Natural killer cell treated with Interleukin-12 subunit alpha and Interleukin-12 subunit beta and Interleukin-15 and Interleukin-18, amount 100 ng/mL, for 72 hours (primary cell): ENCODE results near the gene TSHR. TPM values are rescaled to one million over a fixed set of nuclear protein-coding genes. Genes with fewer than 3 reads are reported as not detected.
"Not testable (repeated sequence)": the region's sequence is repeated elsewhere in the genome, so short reads cannot be mapped to it uniquely, and the experiment has no call there.

Source experiments
- ATAC-seq, 2 donors: fragments of 150-1000 bp; cut with Tn5 transposase in 1 of 2; sonication (Bioruptor Pico), chemical (Tn5 transposase) in 1 of 2; 2 replicates each; pipeline ENCODE4 v1.10.0; 2021
- DNase-seq: peaks from one replicate; pipeline ENCODE4 v3.0.0; 2022; ENCODE audit warnings: low spot score
- H3K27ac Mint-ChIP-seq, 2 donors: 1 replicate in 1 of 2; 2 replicates in 1 of 2; pipeline ENCODE4 v1.8.0; 2022; ENCODE audit warnings: mixed read lengths in 2 of 2, mild to moderate bottlenecking in 1 of 2, moderate library complexity in 1 of 2
- H3K27me3 Mint-ChIP-seq, 2 donors: 1 replicate in 1 of 2; 2 replicates in 1 of 2; pipeline ENCODE4 v1.8.0; 2022; ENCODE audit warnings: mixed read lengths in 2 of 2
- H3K36me3 Mint-ChIP-seq: one replicate; pipeline ENCODE4 v1.8.0; 2022; ENCODE audit warnings: mixed read lengths
- H3K4me1 Mint-ChIP-seq, 2 donors: 1 replicate in 1 of 2; 2 replicates in 1 of 2; pipeline ENCODE4 v1.8.0; 2022; ENCODE audit warnings: low read depth in 2 of 2, mixed read lengths in 2 of 2, mild to moderate bottlenecking in 1 of 2
- H3K4me3 Mint-ChIP-seq: one replicate; pipeline ENCODE4 v1.8.0; 2022; ENCODE audit warnings: mixed read lengths
- H3K9me3 Mint-ChIP-seq: 2 replicates; pipeline ENCODE4 v1.8.0; 2022; ENCODE audit warnings: mixed read lengths
- total RNA-seq, 2 donors: library from RNA; stranded (reverse); gene quantifications; one replicate each; pipeline ENCODE4 v1.2.3, GENCODE V29; 2022

Gene TSHR
- total RNA-seq, 2 donors from 2014 or later: not detected

DNA sequence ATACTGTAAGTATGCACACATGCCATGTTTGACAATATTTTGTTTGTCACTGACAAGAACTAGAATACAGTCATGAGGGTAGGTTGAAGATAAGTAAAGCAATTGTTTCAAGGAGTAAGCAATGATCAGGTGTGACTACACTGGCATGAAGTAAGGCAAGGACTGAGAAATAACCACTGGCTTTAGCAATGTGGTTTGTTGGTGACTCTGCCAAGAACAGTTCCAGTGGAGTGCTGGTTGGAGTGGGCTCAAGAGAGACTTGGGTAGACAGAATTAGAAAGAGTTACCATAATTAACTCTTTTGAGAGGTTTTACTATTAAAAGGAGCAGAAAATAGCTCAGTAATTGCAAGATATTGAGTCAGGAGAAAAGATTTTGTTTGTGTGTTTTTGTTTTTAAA, 135.7 kb downstream of the TSHR start:
- no peaks in the 10 kb centered on the region for H3K9me3 Mint-ChIP-seq
- DNase-seq (no peak), ATAC-seq (no peak)
- no peaks in the 10 kb centered on the region for H3K4me1 Mint-ChIP-seq
- no peaks in the 10 kb centered on the region for H3K36me3 Mint-ChIP-seq
- H3K27me3 Mint-ChIP-seq: peaks cover 0 to 8% of the 10 kb centered on the region in 2 donors
- H3K4me3 Mint-ChIP-seq: no peak overlapping the region
- H3K27ac Mint-ChIP-seq: no peak overlapping the region

DNA sequence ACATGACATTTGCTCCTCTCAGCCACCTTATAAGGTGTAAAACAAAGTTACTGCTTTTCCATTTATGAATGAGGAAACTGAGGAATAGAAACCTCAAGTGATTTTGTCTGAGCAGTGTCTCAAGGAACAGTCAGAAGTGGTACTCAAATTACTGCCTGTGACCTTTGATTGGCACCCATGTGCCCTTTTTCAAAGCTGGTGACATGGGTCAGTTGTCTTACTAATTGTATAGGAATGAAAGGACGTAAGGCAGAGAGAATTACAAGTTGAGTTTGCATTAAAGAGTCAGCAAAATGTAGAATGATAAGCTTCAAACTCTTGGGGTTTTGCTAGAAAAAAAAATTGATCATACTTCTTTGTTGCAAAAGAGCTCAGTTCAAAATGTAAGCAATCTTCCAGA, 136.2 kb downstream of the TSHR start:
- ATAC-seq: no peak
- Mint-ChIP-seq H3K36me3 (no peaks in the 10 kb centered on the region), H3K4me1 (no peaks in the 10 kb centered on the region), H3K27ac (no peak overlapping the region), H3K9me3 (no peaks in the 10 kb centered on the region), H3K27me3 (peaks cover 0 to 8% of the 10 kb centered on the region in 2 donors), H3K4me3 (no peak overlapping the region)
- no peak for DNase-seq

DNA sequence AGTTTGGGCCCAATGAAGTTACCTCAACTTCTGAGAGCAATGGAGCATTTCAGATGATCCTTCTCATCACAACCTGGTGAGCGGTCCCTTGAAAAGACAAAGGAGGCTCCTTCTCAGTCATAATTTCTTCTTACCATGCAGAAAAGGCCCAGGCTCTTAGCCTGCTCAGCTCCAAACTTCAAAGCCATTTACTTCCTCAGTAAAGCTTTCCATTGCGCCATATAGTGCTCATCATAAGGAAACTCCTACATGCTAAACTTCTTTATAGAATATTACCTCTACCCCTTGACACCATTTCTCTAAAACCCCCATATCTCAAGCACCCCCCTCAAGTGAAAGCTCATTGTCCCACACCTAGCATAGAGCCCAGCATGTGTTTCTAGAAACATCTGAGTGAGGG, 138.2 kb downstream of the TSHR start:
- no peak overlapping the region for H3K27ac Mint-ChIP-seq
- no peaks in the 10 kb centered on the region for H3K36me3 Mint-ChIP-seq
- DNase-seq: no peak

DNA sequence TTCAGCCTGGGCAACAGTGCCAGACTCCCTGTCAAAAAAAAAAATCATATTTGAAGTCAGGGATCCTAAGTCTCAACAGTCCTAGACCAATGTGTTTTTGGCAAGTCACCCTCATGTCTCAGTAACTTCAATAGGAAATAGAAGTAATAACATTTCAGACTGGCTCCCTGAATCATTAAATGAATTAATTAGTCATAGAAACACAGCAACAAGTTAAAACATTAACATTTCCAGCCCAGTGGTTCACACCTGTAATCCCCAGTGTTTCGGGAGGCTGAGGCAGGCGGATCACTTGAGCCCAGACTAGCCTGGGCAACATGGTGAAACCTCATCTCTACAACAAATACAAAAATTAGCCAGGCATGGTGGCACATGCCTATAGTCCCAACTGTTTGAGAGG, 140.1 kb downstream of the TSHR start:
- no peak for DNase-seq

More for the DNA sequence above, 138.2 kb downstream of the TSHR start:
- Mint-ChIP-seq H3K27me3 (peaks cover 0 to 11% of the 10 kb centered on the region in 2 donors), H3K4me3 (no peak overlapping the region), H3K4me1 (no peaks in the 10 kb centered on the region), H3K9me3 (no peaks in the 10 kb centered on the region)
- no peak for ATAC-seq

DNA sequence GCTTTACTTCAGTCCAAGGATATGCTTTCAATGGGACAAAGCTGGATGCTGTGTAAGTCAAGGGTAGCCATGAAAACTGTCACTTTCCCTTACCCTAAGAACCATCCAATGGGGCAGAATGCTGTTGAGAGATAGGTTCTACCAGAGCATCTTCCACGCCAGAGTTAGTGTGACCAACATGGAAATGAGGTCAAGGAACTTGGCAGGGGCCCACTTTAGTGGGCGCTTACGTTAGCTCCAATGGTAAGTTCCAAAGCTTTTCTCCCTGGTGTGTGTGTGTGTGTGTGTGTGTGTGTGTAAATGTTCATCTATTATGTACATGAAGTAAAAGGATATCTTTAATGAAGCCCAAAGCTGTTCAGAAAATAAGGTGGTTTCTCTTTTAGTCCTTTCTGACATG, 141.2 kb downstream of the TSHR start:
- Mint-ChIP-seq H3K27me3 (peaks cover 0 to 2% of the 10 kb centered on the region in 2 donors), H3K4me1 (no peaks in the 10 kb centered on the region), H3K27ac (no peak overlapping the region), H3K9me3 (no peaks in the 10 kb centered on the region), H3K36me3 (no peaks in the 10 kb centered on the region), H3K4me3 (no peak overlapping the region)
- ATAC-seq (no peak), DNase-seq (no peak)

More for the DNA sequence above, 140.1 kb downstream of the TSHR start:
- Mint-ChIP-seq H3K27ac (no peak overlapping the region), H3K36me3 (no peaks in the 10 kb centered on the region), H3K4me3 (no peak overlapping the region), H3K4me1 (no peaks in the 10 kb centered on the region), H3K9me3 (no peaks in the 10 kb centered on the region), H3K27me3 (peaks cover 0 to 6% of the 10 kb centered on the region in 2 donors)
- no peak for ATAC-seq

DNA sequence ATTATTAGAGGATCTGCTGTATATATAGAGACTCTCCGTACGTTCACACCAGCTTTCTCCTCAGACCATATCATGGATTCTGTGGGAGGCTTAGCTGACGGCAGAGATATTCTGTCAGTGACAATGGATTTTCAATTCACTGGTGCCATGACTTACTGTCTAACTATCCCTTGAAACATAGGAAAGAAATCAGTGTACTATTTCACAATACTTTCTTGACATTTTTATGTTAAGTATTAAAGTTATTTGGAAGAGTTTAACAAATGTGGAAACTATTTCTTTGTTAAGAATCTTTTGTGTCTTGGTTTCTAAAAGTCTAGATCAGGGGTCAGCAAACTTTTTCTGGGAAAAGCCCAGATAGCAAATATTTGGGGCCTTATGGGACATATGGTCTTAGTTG, 146.8 kb downstream of the TSHR start:
- no peak for ATAC-seq
- H3K4me1 Mint-ChIP-seq: no peaks in the 10 kb centered on the region
- peaks cover 0 to 5% of the 10 kb centered on the region in 2 donors for H3K27me3 Mint-ChIP-seq
- H3K4me3 Mint-ChIP-seq: no peak overlapping the region
- no peaks in the 10 kb centered on the region for H3K36me3 Mint-ChIP-seq
- no peaks in the 10 kb centered on the region for H3K9me3 Mint-ChIP-seq
- no peak overlapping the region for H3K27ac Mint-ChIP-seq
- DNase-seq: no peak

DNA sequence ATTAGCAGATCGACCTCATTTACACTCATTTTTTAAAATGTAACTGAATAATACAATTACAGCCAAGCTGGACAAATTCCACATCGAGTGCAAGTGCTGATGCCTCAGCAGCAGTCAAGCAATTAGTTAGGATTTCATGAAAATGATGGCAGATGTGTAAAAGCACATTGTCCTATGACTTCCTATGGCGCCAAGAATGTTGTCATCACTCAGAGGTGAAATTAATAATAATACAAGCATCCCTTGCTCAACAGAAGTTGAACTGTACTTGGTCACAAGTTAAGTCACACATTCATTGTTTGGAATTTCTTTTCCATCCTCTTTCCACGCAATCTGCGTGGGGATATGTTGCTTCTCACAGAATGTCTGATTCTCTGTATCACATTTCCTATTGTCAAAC, 148.0 kb downstream of the TSHR start:
- DNase-seq (no peak), ATAC-seq (no peak)
- peaks cover 0 to 5% of the 10 kb centered on the region in 2 donors for H3K27me3 Mint-ChIP-seq
- no peaks in the 10 kb centered on the region for H3K9me3 Mint-ChIP-seq
- no peaks in the 10 kb centered on the region for H3K36me3 Mint-ChIP-seq
- H3K27ac Mint-ChIP-seq: no peak overlapping the region
- no peaks in the 10 kb centered on the region for H3K4me1 Mint-ChIP-seq
- no peak overlapping the region for H3K4me3 Mint-ChIP-seq

DNA sequence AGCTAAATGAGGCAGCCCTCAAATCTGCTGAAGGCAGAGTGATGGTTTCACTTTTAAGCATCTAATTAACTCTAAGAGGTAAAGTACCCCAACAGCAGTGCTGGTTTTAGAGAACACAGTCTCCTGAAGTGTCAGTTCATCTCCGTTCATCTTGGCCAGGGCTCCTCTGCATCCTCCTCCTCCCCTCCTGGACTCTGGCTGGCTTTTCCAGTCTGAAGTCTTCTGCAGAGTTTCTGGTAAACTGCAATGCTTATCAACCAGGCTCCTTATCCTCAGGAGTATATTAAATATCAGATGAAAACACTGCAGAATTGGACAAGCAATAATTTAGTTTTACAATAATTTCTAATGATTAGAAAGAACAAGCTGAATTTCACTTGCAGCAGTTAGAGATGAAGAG, 150.0 kb downstream of the TSHR start:
- H3K9me3 Mint-ChIP-seq: no peaks in the 10 kb centered on the region
- H3K4me1 Mint-ChIP-seq: no peaks in the 10 kb centered on the region
- ATAC-seq (no peak), DNase-seq (no peak)
- H3K27me3 Mint-ChIP-seq: peaks cover 0 to 5% of the 10 kb centered on the region in 2 donors
- H3K4me3 Mint-ChIP-seq: no peak overlapping the region
- H3K27ac Mint-ChIP-seq: no peak overlapping the region
- no peaks in the 10 kb centered on the region for H3K36me3 Mint-ChIP-seq

DNA sequence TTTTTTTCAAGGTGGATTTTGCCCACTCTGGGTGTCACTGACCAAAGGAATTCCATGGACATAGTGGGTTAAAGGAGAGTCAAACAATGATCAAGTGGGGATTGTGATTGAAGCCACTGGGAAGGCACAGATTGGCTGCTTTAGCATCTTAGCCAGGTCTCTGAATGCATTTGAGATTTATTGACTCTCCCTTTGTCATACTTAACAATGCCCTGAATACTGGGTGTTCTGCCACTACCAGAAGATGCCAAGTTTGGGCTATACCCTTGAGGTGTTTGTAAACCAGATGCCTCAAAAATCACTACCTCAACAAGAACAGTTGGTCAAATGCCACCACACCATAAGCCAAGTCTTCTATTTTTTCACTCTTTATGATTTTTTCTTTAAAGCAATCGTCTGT, 150.5 kb downstream of the TSHR start:
- no peak overlapping the region for H3K27ac Mint-ChIP-seq
- no peaks in the 10 kb centered on the region for H3K4me1 Mint-ChIP-seq
- no peak for DNase-seq
- H3K27me3 Mint-ChIP-seq: peaks cover 0 to 5% of the 10 kb centered on the region in 2 donors
- no peak overlapping the region for H3K4me3 Mint-ChIP-seq
- no peaks in the 10 kb centered on the region for H3K36me3 Mint-ChIP-seq
- peak in 1 of 2 donors; percentile 11 for ATAC-seq
- H3K9me3 Mint-ChIP-seq: no peaks in the 10 kb centered on the region

DNA sequence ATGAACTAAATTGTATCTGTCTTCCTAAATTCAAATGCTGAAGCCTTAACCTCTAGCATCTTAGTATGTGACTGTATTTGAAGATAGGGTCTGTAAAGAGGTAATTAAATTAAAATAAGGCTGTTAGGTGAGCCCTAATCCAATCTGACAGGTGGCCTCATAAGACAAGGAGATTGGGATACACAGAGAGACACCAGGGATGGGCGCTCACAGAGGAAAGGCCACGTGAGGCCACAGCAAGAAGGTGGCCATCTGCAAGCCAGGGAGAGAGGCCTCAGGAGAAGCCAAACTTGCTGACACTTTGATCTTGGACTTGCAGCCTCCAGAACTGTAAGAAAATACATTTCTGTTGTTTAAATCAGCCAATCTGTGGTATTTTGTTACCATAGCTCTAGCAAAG, 154.8 kb downstream of the TSHR start:
- Mint-ChIP-seq H3K4me1 (no peaks in the 10 kb centered on the region), H3K4me3 (no peak overlapping the region), H3K9me3 (no peaks in the 10 kb centered on the region), H3K27ac (no peak overlapping the region), H3K36me3 (no peaks in the 10 kb centered on the region), H3K27me3 (peaks cover 6 to 15% of the 10 kb centered on the region in 2 donors)
- DNase-seq (no peak), ATAC-seq (no peak)

DNA sequence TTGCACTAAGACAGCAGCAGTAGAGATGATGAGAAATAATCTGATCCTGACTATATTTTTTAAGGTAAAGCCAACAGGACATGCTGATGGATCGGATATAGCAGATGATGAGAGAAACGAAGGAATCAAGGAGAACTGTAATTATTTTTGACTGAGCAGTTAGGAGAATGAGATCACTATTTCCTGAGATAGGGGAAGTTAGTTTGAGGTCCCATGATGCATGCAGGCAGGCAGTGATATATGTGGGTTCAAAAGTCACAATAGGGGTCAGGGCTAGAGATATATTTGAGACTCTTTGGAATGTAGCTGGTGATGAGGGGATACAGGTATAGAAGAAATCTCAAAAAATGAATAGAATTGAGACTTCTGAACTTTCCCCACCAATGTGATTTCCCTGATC, 157.8 kb downstream of the TSHR start:
- Mint-ChIP-seq H3K36me3 (no peaks in the 10 kb centered on the region), H3K27me3 (peaks cover 4 to 15% of the 10 kb centered on the region in 2 donors), H3K9me3 (no peaks in the 10 kb centered on the region), H3K4me3 (no peak overlapping the region), H3K4me1 (no peaks in the 10 kb centered on the region), H3K27ac (no peak overlapping the region)
- ATAC-seq (no peak), DNase-seq (no peak)

DNA sequence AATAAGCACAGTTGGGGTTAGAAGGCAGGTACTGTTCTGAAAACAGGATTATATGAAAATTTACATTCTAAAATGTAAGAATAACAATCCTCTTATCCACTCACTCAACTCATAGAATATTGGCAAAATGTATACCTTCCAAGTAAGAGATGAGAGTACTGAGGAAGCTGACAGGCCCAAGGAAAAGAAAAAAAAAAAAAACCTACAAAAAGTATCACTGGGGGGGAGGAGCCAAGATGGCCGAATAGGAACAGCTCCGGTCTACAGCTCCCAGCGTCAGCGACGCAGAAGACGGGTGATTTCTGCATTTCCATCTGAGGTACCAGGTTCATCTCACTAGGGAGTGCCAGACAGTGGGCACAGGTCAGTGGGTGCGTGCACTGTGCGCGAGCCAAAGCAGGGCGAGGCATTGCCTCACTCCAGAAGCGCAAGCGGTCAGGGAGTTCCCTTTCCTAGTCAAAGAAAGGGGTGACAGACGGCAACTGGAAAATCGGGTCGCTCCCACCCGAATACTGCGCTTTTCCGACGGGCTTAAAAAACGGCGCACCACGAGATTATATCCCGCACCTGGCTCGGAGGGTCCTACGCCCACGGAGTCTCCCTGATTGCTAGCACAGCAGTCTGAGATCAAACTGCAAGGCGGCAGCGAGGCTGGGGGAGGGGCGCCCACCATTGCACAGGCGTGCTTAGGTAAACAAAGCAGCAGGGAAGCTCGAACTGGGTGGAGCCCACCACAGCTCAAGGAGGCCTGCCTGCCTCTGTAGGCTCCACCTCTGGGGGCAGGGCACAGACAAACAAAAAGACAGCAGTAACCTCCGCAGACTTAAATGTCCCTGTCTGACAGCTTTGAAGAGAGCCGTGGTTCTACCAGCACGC, 158.8 kb downstream of the TSHR start:
- not testable (repeated sequence) for ATAC-seq, H3K27ac Mint-ChIP-seq, H3K4me3 Mint-ChIP-seq

DNA sequence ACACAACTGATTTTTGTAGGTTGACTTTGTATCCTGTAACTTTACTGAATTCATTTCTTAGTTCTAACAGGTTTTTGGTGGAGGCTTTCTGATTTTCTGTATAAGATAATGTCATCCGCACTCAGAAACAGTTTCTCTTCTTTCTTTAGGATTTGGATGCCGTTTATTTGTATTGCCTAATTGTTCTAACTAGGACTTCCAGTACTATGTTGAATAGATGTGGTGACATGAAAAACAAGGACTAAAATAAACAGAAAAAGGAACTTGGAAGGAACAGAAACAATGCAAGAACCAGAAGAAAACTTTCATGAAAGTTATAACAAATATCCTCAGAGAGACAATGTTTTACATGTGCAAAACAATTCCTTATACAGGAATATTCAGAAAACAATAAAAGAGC, 165.1 kb downstream of the TSHR start:
- no peak overlapping the region for H3K4me3 Mint-ChIP-seq
- H3K27me3 Mint-ChIP-seq: peaks cover 0 to 5% of the 10 kb centered on the region in 2 donors
- peaks cover 6% of the 10 kb centered on the region for H3K9me3 Mint-ChIP-seq
- H3K4me1 Mint-ChIP-seq: peaks cover 6 to 11% of the 10 kb centered on the region in 2 donors
- no peaks in the 10 kb centered on the region for H3K36me3 Mint-ChIP-seq
- no peak for DNase-seq
- no peak for ATAC-seq
- no peak overlapping the region for H3K27ac Mint-ChIP-seq

More for the DNA sequence above, 158.8 kb downstream of the TSHR start:
- DNase-seq, H3K4me1 Mint-ChIP-seq, H3K9me3 Mint-ChIP-seq, H3K36me3 Mint-ChIP-seq: not testable (repeated sequence)
- H3K27me3 Mint-ChIP-seq: peaks cover 3 to 15% of the 10 kb centered on the region in 2 donors

DNA sequence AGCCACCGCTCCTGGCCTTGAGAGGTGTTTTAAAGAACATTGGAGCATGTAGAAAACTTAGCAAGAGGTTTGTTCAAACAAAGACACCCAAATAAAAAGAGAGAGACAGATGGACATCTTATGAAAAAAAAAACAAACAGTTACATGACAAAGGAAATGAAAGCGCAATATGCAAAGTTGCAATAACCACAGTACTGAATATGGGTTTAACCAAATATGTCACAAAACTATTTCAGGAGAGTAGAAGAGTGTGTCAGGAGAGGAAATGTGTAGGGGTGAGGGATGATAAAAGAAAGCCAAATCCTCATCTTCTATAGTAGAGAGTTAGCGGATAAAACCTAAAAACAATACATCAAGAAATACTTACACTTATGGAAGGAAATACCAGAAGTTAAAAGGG, 166.9 kb downstream of the TSHR start:
- Mint-ChIP-seq H3K4me3 (no peak overlapping the region), H3K9me3 (peaks cover 6% of the 10 kb centered on the region), H3K4me1 (peaks cover 6 to 11% of the 10 kb centered on the region in 2 donors), H3K27me3 (peaks cover 0 to 5% of the 10 kb centered on the region in 2 donors), H3K36me3 (no peaks in the 10 kb centered on the region), H3K27ac (peak overlapping the region in 1 of 2 donors; percentile 2)
- no peak for DNase-seq
- no peak for ATAC-seq
